ENCODE measurements around the gene PCNX2.

GRCh38 chr1:233170741-233171140 is 124.8 kb downstream of the PCNX2 start:
- no peak for TF ChIP-seq CTCF (optimal IDR thresholded peaks at IDR 0.05 in 1 of 3, IDR thresholded peaks at IDR 0.05 in 1 of 3, conservative IDR thresholded peaks at IDR 0.05 in 1 of 3; ENCODE audit: extremely low read depth in 1 of 3, insufficient read depth in 2 of 3, low read length in 3 of 3)
- TF ChIP-seq EZH2 (IDR thresholded peaks at IDR 0.05; ENCODE audit: low read length): no peak
